NCI-H128 (cell line): ENCODE results near the gene CRYGA.
"Not testable (repeated sequence)": the region's sequence is repeated elsewhere in the genome, so short reads cannot be mapped to it uniquely, and the experiment has no call there.

Experiments
- DNase-seq: peaks from one replicate; lab custom pipeline; 2025; ENCODE audit not compliant: unreplicated experiment; lab: John Stamatoyannopoulos, UW

The CRYGA gene

GRCh38 chr2:208164951-208165755 is 1.8 kb upstream of the CRYGA start:
- no peak for DNase-seq

- DNase-seq: no peak
These were observed 7.0 kb downstream of the CRYGA start for GRCh38 chr2:208156439-208156838.

GRCh38 chr2:208153156-208153555 is 10.2 kb downstream of the CRYGA start:
- DNase-seq: no peak

GRCh38 chr2:208150956-208151355 is 12.4 kb downstream of the CRYGA start:
- no peak for DNase-seq

- DNase-seq: no peak
These were observed 13.3 kb downstream of the CRYGA start for GRCh38 chr2:208150094-208150493.

- no peak for DNase-seq
These were observed 14.6 kb downstream of the CRYGA start for GRCh38 chr2:208148803-208149202.

- DNase-seq: no peak
These were observed 15.6 kb downstream of the CRYGA start for GRCh38 chr2:208147759-208148158.

GRCh38 chr2:208147008-208147407 is 16.4 kb downstream of the CRYGA start:
- no peak for DNase-seq

GRCh38 chr2:208146006-208146405 is 17.4 kb downstream of the CRYGA start, which contains the start of gene CRYGB:
Gene CRYGB (minus strand): TSS chr2:208146158. CDS start chr2:208146120, 38 bp downstream.
- no peak for DNase-seq

GRCh38 chr2:208142925-208143799 is 20.2 kb downstream of the CRYGA start:
- no peak for DNase-seq

- peak; percentile 76 for DNase-seq
These were observed 21.0 kb downstream of the CRYGA start for GRCh38 chr2:208142240-208142924.

GRCh38 chr2:208139447-208139846 is 23.9 kb downstream of the CRYGA start:
- no peak for DNase-seq

- not testable (repeated sequence) for DNase-seq
These were observed 25.1 kb downstream of the CRYGA start for GRCh38 chr2:208138334-208138733.

GRCh38 chr2:208136716-208137094 is 26.7 kb downstream of the CRYGA start:
- no peak for DNase-seq

- no peak for DNase-seq
These were observed 27.3 kb downstream of the CRYGA start for GRCh38 chr2:208135794-208136715.

GRCh38 chr2:208134928-208135586 is 28.3 kb downstream of the CRYGA start:
- DNase-seq: no peak

- DNase-seq: no peak
These were observed 32.7 kb downstream of the CRYGA start for GRCh38 chr2:208130712-208131110.

GRCh38 chr2:208129744-208130711 is 33.4 kb downstream of the CRYGA start, which contains the start of gene CRYGC:
Gene CRYGC (minus strand): TSS chr2:208129828. CDS start chr2:208129792, 36 bp downstream.
- no peak for DNase-seq

- DNase-seq: no peak
These were observed 35.3 kb downstream of the CRYGA start for GRCh38 chr2:208128136-208128535.
